H1 (cell line): ENCODE measurements around the gene RNF224.

Experiments used
- CTCF ChIP-seq, 3 experiments: IDR thresholded peaks; 1 replicate in 2 of 3; 2 replicates in 1 of 3; pipeline versions ENCODE4 v1.5.1 to v1.6.1; 2011; ENCODE audit warnings: low read length in 3 of 3, mild to moderate bottlenecking in 3 of 3, inconsistent platforms in 2 of 3, low read depth in 1 of 3, moderate library complexity in 1 of 3; ENCODE audit not compliant: insufficient read depth in 1 of 3; ENCODE audit errors: control extremely low read depth in 1 of 3
- EZH2 ChIP-seq: fragments of 200-600 bp; sonication (generic); IDR thresholded peaks from 2 replicates; pipeline ENCODE4 v1.7.1; 2012; ENCODE audit warnings: low read depth, mild to moderate bottlenecking, moderate library complexity, low read length, inconsistent platforms; ENCODE audit not compliant: severe bottlenecking
- RAD21 ChIP-seq, 2 experiments: IDR thresholded peaks in 1 of 2; conservative IDR thresholded peaks in 1 of 2; 2 replicates each; pipeline ENCODE4 v1.6.1; 2011; ENCODE audit warnings: low read depth in 2 of 2, low read length in 2 of 2, improper control_type of control experiment in 1 of 2, inconsistent platforms in 1 of 2, mild to moderate bottlenecking in 1 of 2, moderate library complexity in 1 of 2

- TF ChIP-seq EZH2 (no peak), CTCF (IDR thresholded peaks at IDR 0.05; ENCODE audit: control extremely low read depth in 1 of 3, insufficient read depth in 1 of 3, low read depth in 1 of 3, low read length in 3 of 3) (no peak), RAD21 (IDR thresholded peaks at IDR 0.05 in 1 of 2, conservative IDR thresholded peaks at IDR 0.05 in 1 of 2; ENCODE audit: low read depth in 2 of 2, low read length in 2 of 2) (no peak)
Measured at GRCh38 chr9:137230705-137231371, 3.5 kb downstream of the RNF224 start, which contains the start of gene SLC34A3.
